A673 (cell line): Measurements from ENCODE around the gene TOR4A.

Source experiments
- CTCF ChIP-seq: fragments of 300-800, 200-600 bp; sonication (generic); conservative IDR thresholded peaks from 2 replicates; pipeline ENCODE4 v1.5.1; 2017; ENCODE audit warnings: low read depth, mild to moderate bottlenecking, antibody characterized with exemption, low read length, moderate library complexity, mixed read lengths
- EZH2 ChIP-seq: fragments of 200-600 bp; sonication (generic); IDR thresholded peaks from 2 replicates; pipeline ENCODE4 v1.6.1; 2017; ENCODE audit warnings: borderline replicate concordance, low read depth, mild to moderate bottlenecking, mixed read lengths, antibody characterized with exemption, low read length; ENCODE audit not compliant: poor library complexity, severe bottlenecking

GRCh38 chr9:137280474-137281344, 3.2 kb downstream of the TOR4A start:
- no peak for TF ChIP-seq EZH2
- TF ChIP-seq CTCF: peak; percentile 68
